ENCODE results near the gene FBXW9.
"Not testable (repeated sequence)": the region's sequence is repeated elsewhere in the genome, so short reads cannot be mapped to it uniquely, and the experiment has no call there.

Gene FBXW9

DNA sequence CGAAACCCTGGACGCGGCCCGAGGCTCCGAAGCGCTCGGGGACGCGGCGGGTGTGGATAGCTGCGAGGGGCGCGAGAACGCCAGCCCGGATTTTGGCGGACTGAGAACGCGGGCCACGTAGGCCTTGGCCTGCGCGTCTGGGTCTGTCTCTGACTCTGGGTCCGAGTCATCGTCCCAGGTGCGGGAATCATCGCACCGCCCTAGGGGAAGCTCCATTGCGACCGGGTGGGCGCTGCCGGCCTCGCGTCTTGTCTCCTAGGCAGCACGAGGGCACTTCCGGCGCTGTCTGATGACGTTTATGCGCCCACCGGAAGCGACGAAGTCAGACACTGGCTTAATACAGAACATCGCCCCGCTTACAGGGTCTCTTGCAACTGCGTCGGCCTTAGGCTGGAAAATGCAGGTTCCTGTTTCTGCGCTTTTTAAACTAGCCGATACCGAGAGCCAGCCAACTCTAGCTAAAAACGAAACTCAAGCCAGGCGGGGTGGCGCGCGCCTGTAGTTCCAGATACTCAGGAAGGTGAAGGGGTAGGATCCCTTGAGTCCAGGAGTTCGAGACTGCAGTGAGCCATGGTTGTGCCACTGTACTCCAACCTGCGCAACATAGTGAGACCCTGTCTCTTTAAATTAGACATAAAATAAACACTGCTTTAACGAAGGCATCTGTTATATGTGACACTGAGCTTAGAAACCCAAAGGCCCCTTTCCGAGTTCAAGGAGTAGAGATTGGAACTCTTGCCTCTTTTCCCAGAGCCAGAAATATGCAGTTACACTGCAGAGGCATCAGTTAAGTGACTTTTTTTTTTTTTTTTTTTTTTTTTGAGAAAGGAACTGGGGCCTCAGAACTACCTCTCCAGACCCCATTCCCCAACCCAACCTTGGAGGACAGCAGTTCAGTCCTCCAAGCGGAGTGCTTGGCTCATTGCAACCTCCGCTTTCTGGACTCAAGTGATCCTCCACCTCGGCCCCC is at the start of gene FBXW9:
Gene FBXW9 (minus strand): TSS at position 266 of the 970 bp plus-strand sequence. CDS start 50 bp downstream, at position 216.
- peak; percentile 96 for DNase-seq (ENCODE audit: low spot score)

DNA sequence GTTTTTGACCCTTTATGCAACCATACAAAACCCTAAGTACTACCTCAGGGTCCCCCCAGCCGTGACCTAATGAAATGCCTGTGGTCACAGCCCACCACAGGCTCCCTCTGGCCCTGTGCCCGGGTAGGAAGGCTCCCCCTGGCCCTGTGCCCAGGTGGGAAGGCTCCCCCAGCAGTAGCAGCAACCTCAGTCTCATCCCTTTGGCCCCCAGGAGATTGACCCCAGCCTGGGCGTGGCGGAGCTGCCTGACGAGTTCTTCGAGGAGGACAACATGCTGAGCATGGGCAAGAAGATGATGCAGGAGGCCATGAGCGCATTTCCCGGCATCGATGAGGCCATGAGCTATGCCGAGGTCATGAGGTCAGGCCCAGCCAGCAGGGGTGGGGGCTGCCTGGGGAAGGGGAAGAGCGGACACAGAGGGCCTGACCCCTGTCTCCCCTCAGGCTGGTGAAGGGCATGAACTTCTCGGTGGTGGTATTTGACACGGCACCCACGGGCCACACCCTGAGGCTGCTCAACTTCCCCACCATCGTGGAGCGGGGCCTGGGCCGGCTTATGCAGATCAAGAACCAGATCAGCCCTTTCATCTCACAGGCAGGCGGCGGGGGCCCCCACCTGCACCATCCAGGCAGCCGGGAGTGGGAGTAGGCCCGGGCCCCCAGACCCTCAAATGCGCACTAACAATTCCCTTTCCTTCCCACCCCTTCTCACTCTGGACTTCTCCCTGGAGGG is 48.9 kb upstream of the FBXW9 start:
- DNase-seq (ENCODE audit: low spot score), result no peak

DNA sequence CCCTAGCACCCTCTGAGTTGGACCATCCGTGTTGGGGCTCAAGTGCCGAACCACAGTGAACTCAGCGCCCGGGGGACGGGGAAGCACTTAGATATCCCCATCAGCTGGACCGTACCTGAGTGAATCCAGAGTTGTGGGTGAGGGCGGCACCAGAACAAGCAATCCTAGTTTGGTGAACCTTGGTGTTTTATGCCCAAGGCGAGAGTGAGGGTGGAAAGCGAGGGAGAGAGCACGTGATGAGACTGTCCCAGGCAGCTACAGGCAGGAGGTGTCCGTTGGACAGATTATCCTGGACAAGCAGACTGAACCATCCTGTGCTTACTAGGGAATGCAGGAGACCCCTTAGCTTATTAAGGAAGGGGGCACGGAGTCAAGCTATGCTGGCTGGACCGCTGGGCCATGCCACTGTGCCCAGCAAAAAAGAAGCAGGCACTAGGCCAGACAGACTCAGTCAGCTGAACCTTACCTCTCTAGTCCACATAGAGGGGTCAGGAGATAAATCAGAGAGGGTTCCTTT is 41.5 kb upstream of the FBXW9 start:
- no peak for DNase-seq (ENCODE audit: low spot score)

DNA sequence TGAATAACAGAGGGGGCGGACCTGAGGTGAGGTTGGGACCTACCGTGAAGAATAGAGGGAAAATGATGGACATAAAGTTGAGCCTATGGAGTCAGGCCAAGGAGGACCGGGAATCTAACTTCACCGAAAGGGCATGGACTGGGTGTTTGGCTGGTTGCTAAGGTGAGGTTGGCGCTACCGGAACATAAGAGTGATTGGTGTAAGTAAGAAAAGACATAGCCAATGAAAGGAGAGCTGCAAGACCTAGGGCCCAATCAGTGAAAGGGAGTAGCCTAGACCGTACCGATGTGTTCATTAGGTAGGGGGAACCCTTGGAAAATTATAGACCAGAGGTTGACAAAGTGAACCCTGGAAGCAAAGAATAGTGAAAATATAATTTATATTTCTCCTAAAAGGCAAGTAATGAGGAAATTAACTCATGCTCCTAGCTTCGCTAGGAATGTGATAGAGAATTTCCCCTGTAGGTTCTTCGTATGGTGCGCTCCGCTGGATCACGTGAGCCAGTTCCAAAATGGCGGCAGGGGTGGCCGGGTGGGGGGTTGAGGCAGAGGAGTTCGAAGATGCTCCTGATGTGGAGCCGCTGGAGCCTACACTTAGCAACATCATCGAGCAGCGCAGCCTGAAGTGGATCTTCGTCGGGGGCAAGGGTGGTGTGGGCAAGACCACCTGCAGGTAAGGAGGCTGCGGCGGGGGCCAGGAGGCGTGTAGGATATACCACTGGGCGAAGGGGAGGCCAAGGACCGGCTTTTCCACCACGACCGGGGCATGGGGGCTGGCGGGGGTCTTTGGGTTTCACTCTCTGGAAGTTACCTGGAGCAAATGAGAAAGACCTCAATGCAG is 40.8 kb upstream of the FBXW9 start, which contains the start of gene GET3:
Gene GET3 (plus strand): TSS at position 503 of the 840 bp plus-strand sequence. CDS start 9 bp downstream, at position 512.
- DNase-seq (ENCODE audit: low spot score), result peak; percentile 94

DNA sequence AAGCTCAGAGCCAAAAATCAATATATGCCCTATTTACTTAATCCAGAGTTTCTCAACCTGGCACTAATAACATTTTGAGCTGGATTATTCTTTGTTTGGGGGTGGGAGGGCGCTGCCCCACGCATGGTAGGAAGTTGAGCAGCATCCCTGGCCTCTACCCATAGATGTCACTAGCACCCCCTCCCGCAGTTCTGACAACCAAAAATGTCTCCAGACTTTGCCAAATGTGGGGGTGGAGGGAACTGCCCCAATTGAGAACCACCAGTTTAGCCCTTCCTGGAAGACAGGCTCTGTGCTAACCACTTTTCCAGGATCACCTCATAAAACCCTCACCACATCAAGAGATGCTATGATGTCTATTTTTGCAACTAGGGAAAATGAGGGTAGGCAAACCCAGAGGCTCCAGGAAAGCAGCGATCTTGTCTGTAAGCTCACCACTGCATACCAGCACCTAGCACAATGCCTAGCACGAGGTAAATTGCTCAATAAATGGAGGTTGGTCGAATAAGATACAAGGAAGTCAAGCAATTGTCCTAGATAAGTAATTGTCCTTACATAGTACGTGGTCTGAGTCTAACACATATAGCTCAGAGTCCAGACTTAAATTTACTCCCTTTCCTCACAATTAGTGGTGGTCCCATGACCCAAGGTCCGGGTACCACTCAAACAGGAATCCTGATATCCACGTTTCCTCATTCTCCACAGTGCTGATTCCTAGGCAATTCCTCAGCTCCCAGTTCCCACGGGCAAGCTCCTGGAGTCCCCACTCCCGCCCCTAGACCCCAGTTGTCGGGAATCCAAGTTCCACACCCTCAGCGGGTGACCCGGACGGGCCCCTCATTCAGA is 37.2 kb upstream of the FBXW9 start:
- DNase-seq (ENCODE audit: low spot score), result peak; percentile 53

DNA sequence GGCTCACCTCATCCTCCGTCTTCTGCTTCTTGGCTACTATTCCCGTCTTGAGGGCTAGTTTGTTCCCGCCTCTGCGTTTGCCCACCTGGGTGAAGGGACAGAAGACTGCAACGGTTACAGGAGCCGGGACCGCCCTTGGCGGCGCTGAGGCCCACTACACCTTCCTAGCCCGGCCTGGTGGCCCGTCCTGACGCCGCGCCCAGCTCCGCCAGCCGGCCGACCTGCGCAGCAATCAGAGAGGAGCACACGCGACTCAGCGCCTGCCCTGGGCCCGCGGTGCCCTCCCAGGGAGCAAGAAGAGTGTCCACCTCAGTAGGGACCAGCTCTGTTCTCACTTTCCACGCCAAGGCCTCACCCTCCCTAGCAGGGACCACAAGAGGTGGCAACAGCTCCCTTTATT is 34.9 kb upstream of the FBXW9 start:
- no peak for DNase-seq (ENCODE audit: low spot score)

DNA sequence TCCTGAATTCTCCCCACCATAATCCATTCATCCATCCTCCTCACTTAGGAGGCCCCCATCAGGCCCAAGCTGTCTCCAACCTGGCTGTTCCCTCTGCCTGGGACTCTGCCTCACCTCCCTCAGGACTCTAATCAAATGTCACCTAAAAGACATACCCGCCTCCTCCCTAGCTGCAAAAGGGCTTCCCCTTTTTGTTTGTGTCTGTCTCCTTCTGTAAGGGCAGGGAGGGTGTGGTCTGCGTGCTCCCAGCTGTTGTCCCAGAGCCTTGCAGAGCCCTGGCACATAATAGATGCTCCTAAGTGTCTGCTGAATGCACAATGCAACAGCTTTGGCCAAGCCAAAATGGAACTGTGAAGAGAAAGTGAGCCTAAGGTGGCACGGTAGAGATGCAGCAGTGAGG is 33.6 kb upstream of the FBXW9 start:
- DNase-seq (ENCODE audit: low spot score), result no peak

DNA sequence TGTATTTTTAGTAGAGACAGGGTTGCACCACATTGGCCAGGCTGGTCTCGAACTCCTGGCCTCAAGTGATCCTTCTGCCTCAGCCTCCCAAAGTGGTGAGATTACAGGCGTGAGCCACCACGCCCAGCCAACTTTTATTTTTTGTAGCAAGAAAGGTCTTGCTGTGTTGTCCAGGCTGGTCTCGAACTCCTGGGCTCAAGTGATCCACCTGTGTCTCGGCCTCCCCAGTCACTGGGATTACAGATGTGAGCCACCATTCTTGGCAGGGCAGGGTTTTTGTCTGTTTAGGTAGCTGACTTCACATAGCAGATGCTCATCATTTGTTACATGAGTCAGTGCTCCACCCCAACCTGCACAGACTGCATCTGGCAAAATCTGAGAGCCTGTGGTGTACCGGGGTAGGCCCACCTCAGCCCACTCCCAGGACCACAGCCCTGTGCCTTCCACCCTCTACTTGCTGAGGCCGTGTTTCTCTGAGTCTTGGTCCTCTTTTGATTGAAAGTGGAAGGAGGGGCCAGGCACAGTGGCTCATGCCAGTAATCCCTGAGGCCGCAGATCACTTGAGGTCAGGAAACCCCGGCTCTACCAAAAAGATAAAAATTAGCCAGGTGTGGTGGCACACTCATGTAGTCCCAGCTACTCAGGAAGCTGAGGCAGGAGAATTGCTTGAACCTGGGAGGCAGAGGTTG is 31.5 kb upstream of the FBXW9 start:
- no peak for DNase-seq (ENCODE audit: low spot score)

DNA sequence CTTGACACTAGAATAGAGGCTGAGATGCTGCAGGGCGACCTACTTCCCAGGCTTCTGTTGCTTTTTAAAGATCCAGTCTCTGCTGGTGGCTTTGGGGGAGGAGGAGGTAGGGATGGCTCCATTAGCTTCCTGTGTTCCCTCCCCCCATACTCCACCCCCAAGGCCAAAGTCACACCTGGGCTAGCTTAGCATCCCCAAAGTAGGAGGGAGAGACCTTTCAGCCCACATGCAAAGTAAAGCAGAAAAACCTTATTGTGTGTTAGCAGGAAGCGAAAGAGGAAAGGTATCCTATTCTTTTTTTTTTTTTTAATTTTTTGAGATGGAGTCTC is 30.5 kb upstream of the FBXW9 start:
- no peak for DNase-seq (ENCODE audit: low spot score)

DNA sequence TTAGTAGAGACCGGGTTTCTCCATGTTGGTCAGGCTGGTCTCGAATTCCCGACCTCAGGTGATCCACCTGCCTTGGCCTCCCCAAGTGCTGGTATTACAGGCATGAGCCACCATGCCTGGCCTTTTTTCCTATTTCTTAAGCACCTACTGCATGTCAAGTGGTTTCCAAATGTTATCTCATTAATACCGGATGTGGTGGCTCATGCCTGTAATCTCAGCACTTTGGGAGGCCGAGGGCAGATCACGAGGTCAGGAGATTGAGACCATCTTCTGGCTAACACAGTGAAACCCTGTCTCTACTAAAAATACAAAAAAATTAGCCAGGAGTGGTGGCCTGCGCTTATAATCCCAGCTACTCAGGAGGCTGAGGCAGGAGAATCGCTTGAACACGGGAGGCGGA is 29.2 kb upstream of the FBXW9 start:
- not testable (repeated sequence) for DNase-seq (ENCODE audit: low spot score)

DNA sequence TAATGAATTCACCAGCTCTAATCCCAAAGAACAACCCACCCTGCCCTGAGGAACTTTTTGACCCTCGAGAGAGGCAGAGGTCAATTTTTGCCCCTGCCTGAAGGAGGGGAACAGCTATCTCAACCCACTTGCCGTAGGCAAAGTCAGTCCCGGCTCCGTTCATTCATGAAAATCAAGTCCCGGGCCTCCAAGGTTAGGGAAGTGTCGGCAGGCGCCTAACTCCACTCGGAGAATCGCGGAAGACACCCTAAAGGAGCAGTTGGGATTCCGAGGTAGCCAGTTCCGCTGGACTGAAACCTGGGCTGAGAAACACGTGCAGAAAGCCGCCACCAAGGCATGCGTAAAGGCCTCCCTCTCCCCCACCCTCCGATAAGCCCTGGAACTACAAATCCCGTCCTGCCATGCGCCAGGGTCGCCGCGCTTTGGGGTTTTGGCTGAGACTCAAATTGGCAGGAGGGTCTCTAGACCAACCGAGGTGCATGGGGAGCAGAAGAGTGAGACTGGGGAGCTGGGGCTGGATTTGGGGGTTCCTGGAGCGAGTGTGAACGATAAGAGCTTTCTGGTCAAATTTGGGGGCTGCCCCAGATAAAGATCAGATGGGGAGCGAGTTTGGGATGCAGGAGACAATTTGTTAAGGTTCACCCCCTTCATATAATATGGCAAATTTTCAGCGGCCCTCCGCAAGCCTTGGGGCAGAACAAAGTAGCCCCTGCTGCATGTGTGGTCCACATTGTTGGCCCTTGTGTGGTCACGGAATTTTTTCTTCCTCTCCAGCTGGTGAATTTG is 27.4 kb upstream of the FBXW9 start, which contains the start of gene TNPO2:
Gene TNPO2 (minus strand): TSS at position 292 of the 786 bp plus-strand sequence. CDS start 2,955 bp downstream, outside the sequence.
- DNase-seq (ENCODE audit: low spot score), result peak; percentile 72

DNA sequence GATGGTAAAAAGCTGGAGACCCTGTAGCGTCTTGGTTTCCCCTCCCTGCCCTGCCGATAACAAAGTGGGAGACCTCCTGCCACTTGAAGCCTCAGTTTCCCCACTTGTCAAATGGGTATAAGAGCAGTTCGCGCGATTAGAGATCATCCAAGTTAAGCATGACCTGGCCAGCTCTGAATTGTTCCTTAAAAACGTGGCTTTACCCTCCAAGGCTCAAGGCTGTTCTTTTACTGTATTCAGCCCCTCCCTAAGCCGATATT is 26.9 kb upstream of the FBXW9 start:
- DNase-seq (ENCODE audit: low spot score), result no peak

DNA sequence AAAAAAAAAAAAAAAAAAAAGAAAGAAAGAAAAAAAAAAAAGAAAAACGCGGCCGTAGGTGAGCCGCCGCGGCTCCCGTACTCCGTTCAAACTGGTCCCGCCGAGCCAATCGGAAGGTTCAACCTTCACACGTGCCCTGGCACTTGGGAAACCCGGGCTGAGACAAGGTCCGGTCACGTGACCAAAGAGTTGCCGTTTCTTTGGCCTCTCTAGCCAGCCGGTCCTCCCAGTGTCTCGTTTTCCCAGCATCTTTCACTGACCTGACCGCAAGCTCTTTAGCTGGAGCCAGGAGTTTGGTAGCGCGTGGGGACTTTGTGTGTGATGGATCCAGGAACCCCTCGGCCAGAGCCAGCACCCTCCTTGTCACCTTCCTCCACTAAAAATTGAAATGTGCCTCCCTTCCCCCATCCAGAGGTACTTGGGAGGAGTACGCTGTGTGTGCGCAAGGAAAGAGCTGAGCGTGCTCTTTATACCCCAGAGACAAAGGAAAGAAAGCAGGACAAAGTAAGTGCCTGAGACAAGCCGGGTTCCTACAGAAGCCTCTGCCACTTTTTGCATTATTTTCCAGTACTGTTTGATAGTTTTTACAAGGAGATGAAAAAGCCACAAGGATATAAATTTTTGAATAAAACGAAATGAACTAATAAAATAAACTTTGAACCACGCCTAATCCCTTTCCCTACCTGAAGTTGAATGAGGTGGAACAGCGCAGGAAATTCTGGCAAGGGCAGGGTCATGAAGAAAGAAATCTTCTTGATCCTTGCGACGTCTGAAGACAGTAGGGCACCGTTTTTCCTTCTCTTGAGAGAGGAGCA is 26.3 kb upstream of the FBXW9 start:
- peak; percentile 98 for DNase-seq (ENCODE audit: low spot score)

DNA sequence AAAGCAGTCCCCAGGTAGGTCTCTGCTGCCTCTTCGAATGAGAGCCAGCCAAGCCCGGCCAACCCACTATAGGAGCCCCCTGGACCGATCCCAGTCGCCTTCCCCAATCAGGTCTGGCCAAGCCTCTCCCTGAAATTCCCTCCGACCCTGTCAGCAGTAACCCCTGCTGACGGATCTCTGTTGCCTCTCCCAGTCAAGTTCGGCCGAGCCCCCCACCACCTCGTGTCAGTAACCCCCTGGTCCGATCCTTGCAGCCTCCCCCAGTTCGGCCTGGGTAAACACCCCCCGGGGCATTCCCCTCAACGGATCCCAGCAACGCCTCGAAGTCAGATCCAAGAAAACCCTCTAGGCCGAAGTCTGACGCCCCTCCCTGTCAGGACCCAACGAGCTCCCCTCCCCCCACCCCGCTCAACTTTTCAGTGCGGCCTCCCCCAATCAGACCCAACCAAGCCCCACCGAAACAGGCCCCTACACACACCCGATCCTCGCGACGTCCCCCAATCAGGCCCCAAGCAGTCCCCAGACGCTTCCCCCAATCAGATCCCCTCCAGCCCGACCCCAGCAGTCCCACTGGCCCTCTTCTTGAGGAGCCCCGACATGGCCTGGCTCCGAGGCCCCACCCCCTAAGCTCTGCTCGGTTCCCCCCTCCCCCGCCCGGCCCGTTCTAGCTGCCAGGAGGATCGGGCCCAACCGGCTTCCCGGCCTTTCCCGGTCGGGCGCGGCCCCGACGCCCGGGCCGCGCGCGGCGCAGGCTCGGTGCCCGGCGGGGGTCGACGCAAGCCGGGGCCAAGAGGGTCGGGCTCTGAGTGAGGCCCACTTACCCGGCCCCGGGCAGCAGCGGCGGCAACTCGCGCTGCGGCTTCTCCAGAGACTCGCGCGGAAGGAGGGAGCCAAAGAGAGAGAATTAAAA is 25.5 kb upstream of the FBXW9 start:
- peak; percentile 75 for DNase-seq (ENCODE audit: low spot score)

DNA sequence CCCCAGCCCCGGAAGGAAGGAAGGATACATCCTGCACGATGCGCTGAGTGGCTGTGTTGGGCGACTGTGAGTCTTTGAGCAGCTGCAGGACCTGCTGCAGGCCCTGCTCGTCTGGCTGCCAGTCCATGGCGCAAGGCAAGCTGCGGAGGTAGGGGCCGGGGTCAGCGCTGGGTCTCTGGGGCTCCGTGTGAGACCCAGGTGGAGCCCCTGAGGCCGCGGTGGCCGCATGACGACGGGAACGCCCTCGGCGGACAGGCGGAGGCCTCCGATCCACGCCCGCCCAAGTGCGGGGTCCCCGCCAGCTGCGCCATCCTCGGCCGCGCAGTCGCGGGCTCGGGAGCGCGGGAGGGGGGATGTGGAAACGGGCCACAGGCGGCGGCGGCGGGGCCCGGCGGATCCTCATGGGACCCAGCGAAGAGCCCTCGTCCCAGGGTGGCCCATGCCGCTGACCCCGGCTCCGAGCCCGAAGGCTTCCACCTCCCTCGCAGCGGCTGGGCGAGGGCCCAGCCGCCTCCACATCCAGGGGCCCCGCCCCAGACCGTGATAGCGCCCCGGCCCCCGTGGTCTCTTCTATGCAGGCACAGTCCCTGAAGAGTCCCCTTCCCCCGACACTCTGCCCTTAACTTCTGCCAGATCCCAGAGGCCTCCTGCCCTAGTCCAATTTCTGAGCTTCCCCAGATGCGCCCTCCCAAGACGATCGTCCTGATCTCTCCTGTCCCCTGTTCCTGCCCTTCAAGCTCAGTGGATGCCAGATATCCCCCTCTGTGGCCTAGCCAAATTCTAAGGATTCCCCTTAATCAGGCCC is 24.6 kb upstream of the FBXW9 start:
- DNase-seq (ENCODE audit: low spot score), result no peak

DNA sequence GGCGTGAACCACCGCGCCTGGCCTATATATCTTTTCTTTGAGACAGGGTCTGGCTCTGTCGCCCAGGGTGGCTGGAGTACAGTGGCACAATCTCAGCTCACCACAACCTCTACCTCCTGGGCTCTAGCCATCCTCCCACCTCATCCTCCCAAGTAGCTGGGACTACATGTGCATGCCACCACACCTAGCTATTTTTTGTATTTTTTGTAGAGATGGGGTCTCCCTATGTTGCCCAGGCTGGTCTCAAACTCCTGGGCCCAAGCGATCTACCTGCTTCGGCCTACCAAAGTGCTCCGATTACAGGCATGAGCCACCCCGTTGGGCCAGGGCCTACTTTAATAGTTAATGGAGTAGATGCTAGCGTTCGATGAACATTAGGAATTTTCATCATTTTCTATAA is 23.9 kb upstream of the FBXW9 start:
- no peak for DNase-seq (ENCODE audit: low spot score)

DNA sequence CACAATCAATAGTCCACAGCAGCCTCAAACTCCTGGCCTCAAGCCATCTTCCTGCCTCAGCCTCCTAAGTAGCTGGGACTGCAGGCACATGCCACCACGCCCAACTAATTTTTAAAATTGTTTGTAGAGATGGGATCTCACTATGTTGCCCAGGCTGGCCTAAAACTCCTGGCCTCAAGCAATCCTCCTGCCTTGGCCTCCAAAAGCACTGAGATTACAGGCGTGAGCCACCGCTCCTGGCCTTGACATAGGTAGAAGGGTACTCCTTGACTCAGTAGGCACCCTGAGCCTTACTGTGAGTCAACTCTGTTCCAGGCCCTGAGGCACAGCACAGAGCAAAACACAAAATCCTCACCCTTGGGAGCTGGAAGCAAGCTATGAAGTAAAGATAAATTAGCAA is 19.5 kb upstream of the FBXW9 start:
- DNase-seq (ENCODE audit: low spot score), result no peak
